GM13976 (cell line): ENCODE measurements around the gene PLN.

Experiments
- DNase-seq: peaks from one replicate; pipeline ENCODE4 v3.0.0; 2012; ENCODE audit warnings: low spot score
- CTCF ChIP-seq: IDR thresholded peaks from 2 replicates; pipeline ENCODE4 v1.5.1; 2012; ENCODE audit warnings: borderline replicate concordance, mild to moderate bottlenecking; ENCODE audit not compliant: insufficient read depth; ENCODE audit errors: extremely low read depth, missing control alignments, control extremely low read depth
- in situ Hi-C: fragments of 300-500 bp; cut with MboI; formaldehyde crosslinking; loops from one replicate; pipeline ENCODE4 v1.12.0; 2022; ENCODE audit warnings: low sequenced_read_pairs, mixed read lengths, inconsistent platforms; ENCODE audit not compliant: unreplicated experiment

The PLN gene

GRCh38 chr6:118558464-118559217 lies 10.5 kb downstream of the PLN start:
- no peak for TF ChIP-seq CTCF
- no peak for DNase-seq
- in situ Hi-C loops = loop anchor here (10.0 to 25.0 kb wide), 2 partner anchors 229 to 274 kb away; no protein-coding TSS in a partner anchor

- in situ Hi-C loops = loop anchor here (10.0 to 25.0 kb wide), 2 partner anchors 228 to 275 kb away; no protein-coding TSS in a partner anchor
- no peak for DNase-seq
- no peak for TF ChIP-seq CTCF
These were observed 11.6 kb downstream of the PLN start for GRCh38 chr6:118559659-118560058.

GRCh38 chr6:118562248-118562647 lies 14.2 kb downstream of the PLN start:
- DNase-seq = no peak
- in situ Hi-C loops = loop anchor here (25.0 kb wide), 1 partner anchor 225 kb away; no protein-coding TSS in a partner anchor
- TF ChIP-seq CTCF = no peak

- no peak for TF ChIP-seq CTCF
- in situ Hi-C loops = loop anchor here (25.0 kb wide), 1 partner anchor 224 kb away; no protein-coding TSS in a partner anchor
- no peak for DNase-seq
These were observed 14.9 kb downstream of the PLN start for GRCh38 chr6:118562959-118563358.

GRCh38 chr6:118565311-118565960 lies 17.3 kb downstream of the PLN start:
- peak; percentile 72 for TF ChIP-seq CTCF
- in situ Hi-C loops = loop anchor here (25.0 kb wide), 1 partner anchor 222 kb away; no protein-coding TSS in a partner anchor
- peak; percentile 63 for DNase-seq

- in situ Hi-C loops = loop anchor here (25.0 kb wide), 1 partner anchor 219 kb away; no protein-coding TSS in a partner anchor
- no peak for DNase-seq
- TF ChIP-seq CTCF = no peak
These were observed 19.9 kb downstream of the PLN start for GRCh38 chr6:118567974-118568373.
